RWPE2 (cell line): ENCODE results near the gene GGA3.
A peak's percentile ranks its signal among the peaks of the same experiment; 100 is the strongest.

Experiments used
- ATAC-seq: fragments of 200-7000 bp; cut with Tn5 transposase; 3 replicates; pipeline ENCODE4 v1.9.1; 2021; ENCODE audit warnings: low read depth
- DNase-seq: peaks from one replicate; pipeline ENCODE4 v3.0.0-alpha.2; 2020; ENCODE audit warnings: low spot score
- H3K27ac ChIP-seq: fragments of 450-650 bp; 2 replicates; pipeline ENCODE4 v1.5.1; 2017; ENCODE audit warnings: mild to moderate bottlenecking; ENCODE audit not compliant: poor library complexity, severe bottlenecking
- H3K27me3 ChIP-seq: fragments of 250-450 bp; sonication (Bioruptor Pico); 2 replicates; pipeline ENCODE4 v1.5.1; 2021; ENCODE audit warnings: mild to moderate bottlenecking, moderate library complexity; ENCODE audit not compliant: insufficient read depth, poor library complexity, severe bottlenecking
- H3K36me3 ChIP-seq: fragments of 250-450 bp; sonication (Bioruptor Pico); 2 replicates; pipeline ENCODE4 v1.5.1; 2020; ENCODE audit warnings: low read depth, mild to moderate bottlenecking, moderate library complexity
- H3K4me1 ChIP-seq: fragments of 250-450 bp; sonication (Bioruptor Pico); 2 replicates; pipeline ENCODE4 v1.5.1; 2021; ENCODE audit warnings: mild to moderate bottlenecking, moderate library complexity; ENCODE audit not compliant: insufficient read depth, poor library complexity, severe bottlenecking
- H3K4me3 ChIP-seq: fragments of 250-450 bp; sonication (Bioruptor Pico); 2 replicates; pipeline ENCODE4 v1.5.1; 2021; ENCODE audit warnings: mild to moderate bottlenecking, moderate library complexity; ENCODE audit not compliant: severe bottlenecking
- H3K9me3 ChIP-seq: fragments of 250-450 bp; sonication (Bioruptor Pico); 2 replicates; pipeline ENCODE4 v1.5.1; 2021; ENCODE audit warnings: mild to moderate bottlenecking, moderate library complexity; ENCODE audit not compliant: severe bottlenecking
- TF ChIP-seq, protein P1 (sequence below): fragments of 450-650 bp; IDR thresholded peaks from one replicate; pipeline ENCODE4 v1.5.1; 2017; ENCODE audit warnings: mild to moderate bottlenecking, moderate library complexity; ENCODE audit not compliant: poor library complexity, severe bottlenecking

Gene GGA3

DNA sequence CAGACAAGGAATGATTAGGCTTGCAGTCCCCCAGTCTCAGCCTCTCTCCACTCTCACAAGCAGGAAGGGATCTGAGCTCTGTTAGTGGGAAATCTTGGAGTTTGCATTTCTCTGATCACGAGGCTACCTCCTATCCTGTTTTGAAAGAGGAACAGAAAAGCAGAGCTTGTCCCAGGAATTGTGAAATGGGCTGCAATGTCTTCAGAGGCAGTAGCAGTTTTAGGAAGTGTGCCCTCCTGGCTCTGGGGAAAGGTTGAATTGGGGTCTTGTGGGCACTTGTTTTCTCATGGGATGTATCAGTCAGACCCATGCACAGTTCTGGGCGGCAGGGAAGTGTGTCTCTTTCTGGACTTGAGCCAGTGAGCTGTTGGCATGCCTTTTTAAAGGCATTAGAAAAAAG is 33.1 kb downstream of the GGA3 start:
- Histone ChIP-seq H3K27ac (no peak overlapping the region), H3K4me3 (no peak overlapping the region), H3K4me1 (no peaks in the 10 kb centered on the region), H3K36me3 (peaks cover 90% of the 10 kb centered on the region), H3K27me3 (no peaks in the 10 kb centered on the region), H3K9me3 (no peaks in the 10 kb centered on the region)
- TF ChIP-seq, protein P1, sequence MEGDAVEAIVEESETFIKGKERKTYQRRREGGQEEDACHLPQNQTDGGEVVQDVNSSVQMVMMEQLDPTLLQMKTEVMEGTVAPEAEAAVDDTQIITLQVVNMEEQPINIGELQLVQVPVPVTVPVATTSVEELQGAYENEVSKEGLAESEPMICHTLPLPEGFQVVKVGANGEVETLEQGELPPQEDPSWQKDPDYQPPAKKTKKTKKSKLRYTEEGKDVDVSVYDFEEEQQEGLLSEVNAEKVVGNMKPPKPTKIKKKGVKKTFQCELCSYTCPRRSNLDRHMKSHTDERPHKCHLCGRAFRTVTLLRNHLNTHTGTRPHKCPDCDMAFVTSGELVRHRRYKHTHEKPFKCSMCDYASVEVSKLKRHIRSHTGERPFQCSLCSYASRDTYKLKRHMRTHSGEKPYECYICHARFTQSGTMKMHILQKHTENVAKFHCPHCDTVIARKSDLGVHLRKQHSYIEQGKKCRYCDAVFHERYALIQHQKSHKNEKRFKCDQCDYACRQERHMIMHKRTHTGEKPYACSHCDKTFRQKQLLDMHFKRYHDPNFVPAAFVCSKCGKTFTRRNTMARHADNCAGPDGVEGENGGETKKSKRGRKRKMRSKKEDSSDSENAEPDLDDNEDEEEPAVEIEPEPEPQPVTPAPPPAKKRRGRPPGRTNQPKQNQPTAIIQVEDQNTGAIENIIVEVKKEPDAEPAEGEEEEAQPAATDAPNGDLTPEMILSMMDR, result no peak
- DNase-seq (no peak), ATAC-seq (no peak)

DNA sequence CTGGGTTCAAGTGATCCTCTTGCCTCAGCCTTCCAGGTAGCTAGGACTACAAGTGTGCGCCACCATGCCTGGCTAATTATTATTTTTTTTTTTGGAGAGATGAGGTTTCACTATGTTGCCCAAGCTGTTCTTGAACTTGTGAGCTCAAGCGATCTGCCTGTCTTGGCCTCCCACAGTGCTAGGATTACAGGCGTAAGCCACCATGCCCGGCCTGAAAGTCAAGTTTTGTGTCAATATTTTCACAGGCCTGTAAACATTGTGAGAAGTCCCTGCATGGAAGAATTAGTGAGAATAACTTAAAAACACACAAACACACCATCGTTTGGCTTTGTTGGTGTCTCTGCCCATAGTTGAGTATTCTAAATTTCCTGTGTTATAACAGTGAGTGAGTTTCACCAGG is 33.7 kb downstream of the GGA3 start:
- H3K4me1 ChIP-seq, result no peaks in the 10 kb centered on the region
- ATAC-seq (no peak), DNase-seq (no peak)
- no peaks in the 10 kb centered on the region for H3K27me3 ChIP-seq
- no peak overlapping the region for H3K4me3 ChIP-seq
- no peaks in the 10 kb centered on the region for H3K9me3 ChIP-seq
- no peak overlapping the region for H3K27ac ChIP-seq
- H3K36me3 ChIP-seq, result peaks cover 92% of the 10 kb centered on the region
- TF ChIP-seq, protein P1, result no peak

DNA sequence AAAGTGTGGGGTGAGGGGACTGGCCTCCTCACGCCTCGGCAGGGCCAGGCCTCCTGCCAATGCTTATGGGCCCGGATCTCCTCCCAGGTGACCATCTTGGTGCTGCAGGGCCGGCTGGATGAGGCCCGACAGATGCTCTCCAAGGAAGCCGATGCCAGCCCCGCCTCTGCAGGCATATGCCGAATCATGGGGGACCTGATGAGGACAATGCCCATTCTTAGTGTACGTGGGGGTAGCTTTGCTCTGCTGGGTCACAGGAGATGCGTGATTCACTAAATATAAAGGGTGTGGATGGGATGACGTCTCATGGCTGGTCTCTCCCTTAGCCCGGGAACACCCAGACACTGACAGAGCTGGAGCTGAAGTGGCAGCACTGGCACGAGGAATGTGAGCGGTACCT is 36.4 kb downstream of the GGA3 start:
- H3K4me3 ChIP-seq, result no peak overlapping the region
- H3K36me3 ChIP-seq, result peaks cover 91% of the 10 kb centered on the region

DNA sequence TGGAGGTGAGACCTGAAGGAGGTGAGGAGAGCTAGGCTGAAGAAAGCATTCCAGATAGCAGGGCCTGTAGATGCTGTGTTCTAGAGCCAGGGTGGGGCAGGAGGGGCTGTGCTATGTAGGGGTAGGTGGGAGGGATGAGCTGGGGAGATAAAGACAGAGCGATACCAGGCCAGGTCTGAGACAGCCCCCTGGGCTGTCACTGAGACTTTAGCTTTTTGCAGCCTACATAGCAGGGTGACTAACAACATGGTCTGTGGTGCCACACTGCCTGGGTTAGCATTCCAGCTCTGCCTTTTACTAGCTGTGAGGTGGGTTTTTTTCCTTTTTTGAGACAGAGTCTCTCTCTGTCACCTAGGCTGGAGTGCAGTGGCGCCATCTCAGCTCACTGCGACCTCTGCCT is 41.6 kb downstream of the GGA3 start:
- Histone ChIP-seq H3K27ac (no peak overlapping the region), H3K4me1 (no peaks in the 10 kb centered on the region), H3K36me3 (peaks cover 98% of the 10 kb centered on the region), H3K4me3 (no peak overlapping the region), H3K27me3 (no peaks in the 10 kb centered on the region), H3K9me3 (no peaks in the 10 kb centered on the region)
- DNase-seq (no peak), ATAC-seq (peak; percentile 14; the same call in 1 of the 3 replicates)
- TF ChIP-seq, protein P1, result no peak

More for the DNA sequence above, 36.4 kb downstream of the GGA3 start:
- Histone ChIP-seq H3K4me1 (no peaks in the 10 kb centered on the region), H3K9me3 (no peaks in the 10 kb centered on the region), H3K27me3 (no peaks in the 10 kb centered on the region), H3K27ac (no peak overlapping the region)
- DNase-seq, result no peak
- no peak for ATAC-seq
- TF ChIP-seq, protein P1, result no peak

DNA sequence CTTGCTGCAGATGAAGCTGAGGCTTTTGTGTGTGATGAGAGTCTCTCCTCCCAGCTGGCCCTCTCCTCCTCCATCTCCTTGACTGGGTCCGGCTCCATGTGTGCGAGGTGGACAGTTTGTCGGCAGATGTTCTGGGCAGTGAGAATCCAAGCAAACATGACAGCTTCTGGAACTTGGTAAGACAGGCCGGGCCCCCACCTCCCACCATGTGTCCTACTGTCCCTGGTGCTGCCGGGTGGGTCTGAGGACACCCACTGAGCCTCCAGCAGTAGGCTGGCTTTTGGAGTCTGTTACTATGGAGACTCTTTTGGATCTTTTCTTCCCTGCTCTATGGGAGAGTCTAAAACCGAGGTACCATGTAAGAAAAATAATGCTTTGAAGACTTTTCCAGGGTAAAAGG is 43.3 kb downstream of the GGA3 start:
- Histone ChIP-seq H3K4me3 (no peak overlapping the region), H3K36me3 (peaks cover 98% of the 10 kb centered on the region), H3K4me1 (no peaks in the 10 kb centered on the region), H3K27me3 (no peaks in the 10 kb centered on the region), H3K9me3 (no peaks in the 10 kb centered on the region), H3K27ac (no peak overlapping the region)
- TF ChIP-seq, protein P1, result no peak
- no peak for DNase-seq
- no peak for ATAC-seq
